IMR-90 (cell line): ENCODE results near the gene KCNJ16. TPM values are rescaled to one million over a fixed set of nuclear protein-coding genes. Genes with fewer than 3 reads are reported as not detected.

Experiments used
- ATAC-seq: fragments of 200-7000 bp; cut with Tn5 transposase; 2 replicates; pipeline ENCODE4 v1.9.1; 2020; ENCODE audit warnings: low read depth, mild to moderate bottlenecking, moderate library complexity
- BruUV-seq: library from RNA; stranded (reverse); fragments of 400-500 nt; replicated peaks from 2 replicates; lab custom pipeline; 2021; lab: Mats Ljungman, UMichigan
- CTCF ChIA-PET: fragments of 300-600 bp; formaldehyde crosslinking; extraction: SDS; loops from one replicate; lab custom pipeline; 2021; ENCODE audit warnings: antibody characterized with exemption; lab: Yijun Ruan, JAX
- POLR2A ChIA-PET: fragments of 300-600 bp; sonication (Branson Sonifier 250); formaldehyde crosslinking; loops from one replicate; lab custom pipeline; 2022; ENCODE audit warnings: antibody characterized with exemption; ENCODE audit not compliant: unreplicated experiment; lab: Charles Lee
- DNase-seq: peaks from one replicate; pipeline ENCODE4 v3.0.0; 2013
- H2AFZ ChIP-seq: replicated peaks from 2 replicates; pipeline ENCODE3; 2013; ENCODE audit warnings: low read length, mild to moderate bottlenecking; ENCODE audit not compliant: poor library complexity
- H2AK5ac ChIP-seq: 2 replicates; pipeline ENCODE4 v1.6.1; 2013; ENCODE audit warnings: low read depth, low read length, inconsistent platforms
- H2AK9ac ChIP-seq: replicated peaks from 2 replicates; pipeline ENCODE3; 2013; ENCODE audit warnings: mild to moderate bottlenecking, low read depth, low read length, moderate library complexity; ENCODE audit not compliant: poor library complexity
- H2BK120ac ChIP-seq: 2 replicates; pipeline ENCODE4 v1.6.1; 2013; ENCODE audit warnings: low read depth, low read length, inconsistent platforms
- H2BK15ac ChIP-seq: 3 replicates; pipeline ENCODE4 v1.6.1; 2013; ENCODE audit warnings: low read depth, low read length, inconsistent platforms
- H2BK20ac ChIP-seq: 2 replicates; pipeline ENCODE4 v1.6.1; 2013; ENCODE audit warnings: low read depth, mild to moderate bottlenecking, inconsistent platforms, low read length, moderate library complexity
- H2BK5ac ChIP-seq: 2 replicates; pipeline ENCODE4 v1.6.1; 2013; ENCODE audit warnings: mild to moderate bottlenecking, low read depth, low read length, inconsistent platforms; ENCODE audit not compliant: poor library complexity, severe bottlenecking
- H3K14ac ChIP-seq: replicated peaks from 2 replicates; pipeline ENCODE4 v1.6.1; 2013; ENCODE audit warnings: low read depth, low read length, inconsistent platforms
- H3K18ac ChIP-seq: 2 replicates; pipeline ENCODE4 v1.6.1; 2013; ENCODE audit warnings: low read depth, low read length, control low read depth
- H3K23ac ChIP-seq: 2 replicates; pipeline ENCODE4 v1.6.1; 2013; ENCODE audit warnings: low read depth, low read length, inconsistent platforms
- H3K27ac ChIP-seq: 2 replicates; pipeline ENCODE4 v1.5.1; 2013; ENCODE audit warnings: mild to moderate bottlenecking, control low read depth, low read length; ENCODE audit not compliant: insufficient read depth
- H3K27me3 ChIP-seq: 2 replicates; pipeline ENCODE4 v1.6.1; 2013; ENCODE audit warnings: low read length; ENCODE audit not compliant: control insufficient read depth, insufficient read depth
- H3K36me3 ChIP-seq: 2 replicates; pipeline ENCODE4 v1.6.1; 2013; ENCODE audit warnings: low read length, mixed read lengths; ENCODE audit not compliant: control insufficient read depth, insufficient read depth
- H3K4ac ChIP-seq: 2 replicates; pipeline ENCODE4 v1.6.1; 2013; ENCODE audit warnings: low read depth, low read length, inconsistent platforms
- H3K4me1 ChIP-seq: 2 replicates; pipeline ENCODE4 v1.6.1; 2013; ENCODE audit warnings: low read length, mixed read lengths; ENCODE audit not compliant: control insufficient read depth, insufficient read depth
- H3K4me2 ChIP-seq: 2 replicates; pipeline ENCODE4 v1.6.1; 2013; ENCODE audit warnings: low read depth, mild to moderate bottlenecking, control low read depth, low read length, moderate library complexity
- H3K4me3 ChIP-seq: 2 replicates; pipeline ENCODE4 v1.5.1; 2013; ENCODE audit warnings: low read depth, mild to moderate bottlenecking, control low read depth, low read length, moderate library complexity; ENCODE audit not compliant: insufficient read depth
- H3K56ac ChIP-seq: 2 replicates; pipeline ENCODE4 v1.6.1; 2013; ENCODE audit warnings: low read length, inconsistent platforms; ENCODE audit not compliant: insufficient read depth; ENCODE audit errors: extremely low read depth
- H3K79me1 ChIP-seq, 2 experiments: 2 replicates each; pipeline ENCODE4 v1.6.1; 2013; ENCODE audit warnings: low read length in 2 of 2, inconsistent platforms in 1 of 2, low read depth in 1 of 2
- H3K9ac ChIP-seq: 2 replicates; pipeline ENCODE4 v1.6.1; 2013; ENCODE audit warnings: low read depth, low read length, control low read depth
- H3K9me1 ChIP-seq: 2 replicates; pipeline ENCODE4 v1.6.1; 2013; ENCODE audit warnings: low read length, inconsistent platforms; ENCODE audit not compliant: insufficient read depth
- H3K9me3 ChIP-seq: 2 replicates; pipeline ENCODE4 v1.6.1; 2013; ENCODE audit warnings: low read length; ENCODE audit not compliant: control insufficient read depth, insufficient read depth
- H4K20me1 ChIP-seq: 2 replicates; pipeline ENCODE4 v1.6.1; 2013; ENCODE audit warnings: low read length, inconsistent platforms; ENCODE audit not compliant: insufficient read depth
- H4K5ac ChIP-seq: 2 replicates; pipeline ENCODE4 v1.6.1; 2013; ENCODE audit warnings: mild to moderate bottlenecking, low read depth, low read length, control low read depth
- H4K8ac ChIP-seq, 2 experiments: 2 replicates each; pipeline ENCODE4 v1.6.1; 2013; ENCODE audit warnings: low read depth in 2 of 2, low read length in 2 of 2, control low read depth in 1 of 2, inconsistent platforms in 1 of 2
- H4K91ac ChIP-seq: 2 replicates; pipeline ENCODE4 v1.6.1; 2013; ENCODE audit warnings: low read depth, low read length, inconsistent platforms; ENCODE audit not compliant: insufficient read depth
- BHLHE40 ChIP-seq: fragments of 150-350 bp; IDR thresholded peaks from 2 replicates; pipeline ENCODE4 v1.6.1; 2016; ENCODE audit warnings: mild to moderate bottlenecking, low read depth, low read length
- CEBPB ChIP-seq: IDR thresholded peaks from 2 replicates; pipeline ENCODE4 v1.6.1; 2012; ENCODE audit warnings: low read depth, low read length, improper control_type of control experiment
- ELK1 ChIP-seq: fragments of 150-350 bp; IDR thresholded peaks from 2 replicates; pipeline ENCODE4 v1.6.1; 2016; ENCODE audit warnings: low read depth, mild to moderate bottlenecking, low read length, moderate library complexity, borderline replicate concordance
- FOS ChIP-seq: fragments of 150-350 bp; IDR thresholded peaks from 2 replicates; pipeline ENCODE4 v1.6.1; 2016; ENCODE audit warnings: low read depth, low read length
- MAZ ChIP-seq: IDR thresholded peaks from 2 replicates; pipeline ENCODE4 v1.6.1; 2012; ENCODE audit warnings: low read depth, mild to moderate bottlenecking, low read length, improper control_type of control experiment, moderate library complexity, borderline replicate concordance
- POLR2A ChIP-seq: IDR thresholded peaks from 2 replicates; pipeline ENCODE4 v1.6.1; 2012; ENCODE audit warnings: mild to moderate bottlenecking, low read depth, low read length
- USF2 ChIP-seq: fragments of 150-350 bp; IDR thresholded peaks from 2 replicates; pipeline ENCODE4 v1.6.1; 2017; ENCODE audit warnings: mild to moderate bottlenecking, antibody characterized with exemption, low read length, low read depth
- WGBS, 2 experiments: methylation state at CpG; one replicate each; pipeline versions ENCODE4 v1.1.5 to v1.1.7; 2013; ENCODE audit warnings: missing lambda C conversion rate in 2 of 2; ENCODE audit not compliant: insufficient read length in 1 of 2; ENCODE audit errors: extremely low coverage in 2 of 2; 5-methylcytosine and 5-hydroxymethylcytosine counted together
- dilution Hi-C: fragments of 300-500 bp; cut with HindIII; formaldehyde crosslinking; loops from one replicate; pipeline ENCODE4 v1.14.3; 2018; ENCODE audit warnings: low sequenced_read_pairs; ENCODE audit not compliant: unreplicated experiment
- in situ Hi-C: fragments of 300-500 bp; cut with MboI; formaldehyde crosslinking; loops from 3 replicates; pipeline ENCODE4 v1.14.3; 2019; ENCODE audit warnings: low sequenced_read_pairs, inconsistent platforms, mixed read lengths
- intact Hi-C: fragments of 100-400 bp; cut with micrococcal nuclease; formaldehyde crosslinking; loops from 2 replicates; pipeline ENCODE4 v1.10.0; 2022
- polyA plus RNA-seq, 3 experiments: library from polyadenylated mRNA; depleted of rRNA; stranded (reverse); fragments of >200 nt; gene quantifications; 2 replicates each; pipeline ENCODE4 v1.2.3, GENCODE V29; 2012; ENCODE audit warnings: low replicate concordance in 1 of 3
- total RNA-seq: library from RNA; depleted of rRNA; stranded (reverse); fragments of >200 nt; gene quantifications from 2 replicates; pipeline ENCODE4 v1.2.3, GENCODE V29; 2012

KCNJ16 gene
- total and polyA plus RNA-seq, 2 of the 4 experiments (the other 2 are of a cell fraction), result not detected

GRCh38 chr17:70134777-70135176, 59.8 kb downstream of the KCNJ16 start:
- H2AFZ ChIP-seq, result no peak overlapping the region
- H3K14ac ChIP-seq, result no peak overlapping the region
- H3K4me1 ChIP-seq, result peaks cover 14% of the 10 kb centered on the region
- H3K9me1 ChIP-seq, result no peaks in the 10 kb centered on the region
- H3K18ac ChIP-seq, result no peak overlapping the region
- H3K56ac ChIP-seq, result no peak overlapping the region
- H2BK15ac ChIP-seq, result no peak overlapping the region
- no peak overlapping the region for H3K9ac ChIP-seq
- H3K4ac ChIP-seq, result no peak overlapping the region
- H2AK5ac ChIP-seq, result no peak overlapping the region
- no peaks in the 10 kb centered on the region for H3K27me3 ChIP-seq
- dilution Hi-C loops, result no loop called here
- H3K23ac ChIP-seq, result no peak overlapping the region
- no peak overlapping the region for H4K8ac ChIP-seq
- no peak overlapping the region for H3K27ac ChIP-seq
- no peak overlapping the region for H2BK20ac ChIP-seq
- BruUV-seq, result no TSS peak
- ATAC-seq (no peak), DNase-seq (no peak)
- intact Hi-C loops, result loop anchor here (5.0 kb wide), 1 partner anchor 167 kb away; no protein-coding TSS in a partner anchor
- no peak for TF ChIP-seq ELK1
- TF ChIP-seq BHLHE40, result no peak
- no peak for TF ChIP-seq CEBPB
- no peak for TF ChIP-seq FOS
- TF ChIP-seq USF2, result no peak
- TF ChIP-seq MAZ, result no peak
- TF ChIP-seq POLR2A, result no peak
- no peak overlapping the region for H2BK120ac ChIP-seq
- no peak overlapping the region for H2AK9ac ChIP-seq
- H3K4me2 ChIP-seq, result no peak overlapping the region
- no peaks in the 10 kb centered on the region for H3K36me3 ChIP-seq
- in situ Hi-C loops, result no loop called here
- H4K5ac ChIP-seq, result no peak overlapping the region
- H3K9me3 ChIP-seq, result no peaks in the 10 kb centered on the region
- no peak overlapping the region for H2BK5ac ChIP-seq
- H4K20me1 ChIP-seq, result no peaks in the 10 kb centered on the region
- H4K91ac ChIP-seq, result no peak overlapping the region
- no peak overlapping the region for H3K4me3 ChIP-seq
- WGBS, 2 experiments, result no CpG with 5 or more reads among the region's 1 CpG
- H3K79me1 ChIP-seq, result no peaks in the 10 kb centered on the region
- ChIA-PET CTCF (no interaction called here), POLR2A (no interaction called here)
